NK-92 (cell line): ENCODE data around the gene RAD51AP2.
"Not testable (repeated sequence)": the region's sequence is repeated elsewhere in the genome, so short reads cannot be mapped to it uniquely, and the experiment has no call there.

Source experiments
- DNase-seq: peaks from one replicate; lab custom pipeline; 2025; ENCODE audit not compliant: unreplicated experiment; lab: John Stamatoyannopoulos, UW

Gene RAD51AP2

GRCh38 chr2:17538022-17538843 is 20.0 kb upstream of the RAD51AP2 start:
- DNase-seq: no peak

- no peak for DNase-seq
Measured at GRCh38 chr2:17536416-17536815, 18.2 kb upstream of the RAD51AP2 start.

GRCh38 chr2:17533546-17533945 is 15.3 kb upstream of the RAD51AP2 start:
- DNase-seq: no peak

DNA sequence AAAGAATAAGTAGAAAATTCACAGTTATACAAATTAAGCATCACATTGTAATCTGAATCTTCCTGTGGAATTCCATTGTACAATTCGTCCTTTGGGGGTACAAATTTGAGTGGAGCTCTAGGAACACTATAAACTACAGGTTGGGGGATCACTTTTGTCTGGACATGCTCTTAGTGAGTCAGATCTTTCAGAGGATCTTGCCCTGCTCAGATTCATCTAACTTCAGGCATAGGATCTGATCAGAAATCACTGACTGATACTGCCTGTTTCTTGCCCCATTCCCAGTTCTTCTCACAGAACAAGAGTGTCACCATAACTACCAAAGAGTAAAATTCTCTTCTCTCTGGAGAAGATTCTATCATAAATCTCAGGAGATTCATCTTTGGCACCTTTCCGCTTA is 11.5 kb upstream of the RAD51AP2 start:
- no peak for DNase-seq

DNA sequence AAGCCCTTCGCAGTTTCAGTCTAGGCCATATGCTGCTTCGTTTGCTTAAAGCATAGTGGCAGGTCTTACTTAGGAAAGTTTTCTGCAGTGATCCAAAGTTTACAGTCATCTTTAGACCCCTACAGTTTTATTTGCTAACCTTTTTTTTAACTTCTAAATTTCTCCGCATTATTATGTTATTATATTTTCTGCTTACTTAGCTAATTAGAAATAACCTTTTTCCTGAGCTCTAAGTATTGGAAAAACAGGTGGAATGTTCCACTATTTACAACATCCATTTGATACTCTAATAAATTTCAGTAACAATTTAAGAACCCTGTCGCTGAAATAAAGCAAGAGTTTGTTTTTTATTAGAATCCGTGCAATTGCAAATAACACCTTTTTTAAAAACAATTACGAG is 4.1 kb upstream of the RAD51AP2 start:
- no peak for DNase-seq

GRCh38 chr2:17521621-17522020 is 3.4 kb upstream of the RAD51AP2 start:
- no peak for DNase-seq

DNA sequence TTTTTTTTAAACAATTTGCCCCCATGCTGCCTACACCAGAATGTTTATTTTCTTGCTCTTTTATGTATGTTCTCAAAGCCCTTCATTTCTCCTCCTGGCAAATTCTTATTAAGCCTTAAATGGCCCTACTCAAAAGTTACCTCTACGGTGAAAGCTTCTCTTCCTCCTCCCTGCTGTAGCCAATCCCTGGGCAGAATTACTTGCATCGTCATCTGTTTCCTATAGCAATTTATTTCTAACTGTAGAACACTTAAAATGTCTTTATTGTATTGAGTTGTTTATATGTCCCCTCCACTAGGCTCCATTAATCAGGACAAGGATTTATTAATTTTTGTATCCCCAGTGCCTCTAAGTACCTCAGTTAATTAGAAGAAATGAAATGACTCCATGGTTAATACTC is 2.5 kb upstream of the RAD51AP2 start:
- DNase-seq: no peak

GRCh38 chr2:17519486-17519885 is 1.2 kb upstream of the RAD51AP2 start:
- no peak for DNase-seq

DNA sequence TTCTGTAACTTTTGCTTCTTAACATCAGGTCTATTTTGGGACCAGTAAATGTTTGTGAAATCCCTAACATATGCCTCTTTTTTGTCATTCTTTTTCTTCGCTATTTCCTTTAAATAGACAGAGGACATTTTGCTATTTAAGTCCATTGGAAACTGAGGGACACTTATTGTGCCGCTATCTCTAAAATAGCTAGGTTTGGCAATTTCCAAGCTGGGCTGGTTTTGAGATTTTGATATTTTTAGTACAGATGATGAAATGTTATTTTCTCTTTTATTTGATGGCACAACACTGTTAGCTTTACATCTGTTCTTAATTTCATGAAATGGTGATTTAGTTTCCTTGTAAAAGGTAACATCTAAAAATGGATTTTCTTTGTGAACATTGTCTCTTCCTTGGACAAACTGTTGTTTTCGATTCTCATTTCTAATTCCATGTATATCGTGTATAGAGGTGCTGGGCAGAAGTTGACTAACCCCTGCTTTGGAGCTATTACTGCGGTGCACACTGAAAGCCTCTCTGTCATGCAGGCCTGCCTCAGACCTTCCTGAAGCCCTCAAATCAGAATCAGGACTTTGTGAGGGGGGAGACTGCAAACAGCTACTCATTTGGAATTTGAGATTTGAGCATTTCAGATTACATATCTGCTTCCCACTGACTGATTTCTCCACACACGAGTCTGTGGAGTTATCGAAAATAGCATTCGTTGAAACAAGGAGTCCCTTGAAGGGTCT is 594 bp downstream of the RAD51AP2 start:
- DNase-seq: no peak

- no peak for DNase-seq
Measured at GRCh38 chr2:17515652-17516051, 2.6 kb downstream of the RAD51AP2 start.

DNA sequence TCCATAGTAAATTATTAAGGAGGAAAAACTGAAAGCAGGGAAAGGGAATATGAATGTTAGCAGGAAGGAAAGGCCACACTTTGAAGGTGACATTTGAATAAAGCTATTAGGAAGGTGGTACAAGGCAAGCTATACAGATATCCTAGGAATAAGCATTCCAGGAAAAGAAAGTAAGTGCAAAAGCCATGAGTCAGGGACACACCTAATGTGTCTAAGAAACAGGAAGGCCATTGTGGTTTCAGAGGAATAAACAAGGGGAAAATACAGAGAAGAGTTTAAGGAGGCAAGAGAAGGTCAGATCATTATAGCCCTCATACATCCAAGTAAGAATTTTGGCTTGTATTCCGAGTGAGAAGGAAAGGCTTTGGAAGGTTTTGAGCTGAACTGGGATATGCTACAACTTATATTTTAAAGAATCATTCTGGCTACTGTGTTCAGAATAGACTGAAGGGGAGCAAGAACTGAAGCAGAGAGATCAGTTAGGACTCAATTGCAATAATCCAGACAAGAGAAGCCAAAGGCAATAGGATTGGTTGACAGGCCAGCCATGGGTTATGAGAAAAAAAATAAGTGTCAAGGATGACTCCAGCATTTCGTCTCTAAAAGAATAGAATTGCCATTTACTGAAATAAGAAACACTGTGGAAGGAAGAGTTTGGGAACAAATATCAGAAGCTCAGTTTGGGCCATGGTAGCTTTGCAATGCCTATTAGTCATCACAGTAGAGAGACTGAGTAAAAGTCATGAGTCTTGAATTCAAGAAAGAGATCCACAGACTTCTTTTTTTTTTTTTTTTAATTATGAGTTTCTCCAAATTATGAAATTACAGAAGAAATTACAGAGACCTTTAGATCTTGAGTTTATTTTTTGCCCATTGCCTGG is 11.3 kb downstream of the RAD51AP2 start:
- no peak for DNase-seq

GRCh38 chr2:17497718-17498117 is 20.5 kb downstream of the RAD51AP2 start:
- DNase-seq: no peak

- DNase-seq: no peak
Measured at GRCh38 chr2:17495590-17495989, 22.6 kb downstream of the RAD51AP2 start.

GRCh38 chr2:17490165-17490564 is 28.1 kb downstream of the RAD51AP2 start:
- not testable (repeated sequence) for DNase-seq

DNA sequence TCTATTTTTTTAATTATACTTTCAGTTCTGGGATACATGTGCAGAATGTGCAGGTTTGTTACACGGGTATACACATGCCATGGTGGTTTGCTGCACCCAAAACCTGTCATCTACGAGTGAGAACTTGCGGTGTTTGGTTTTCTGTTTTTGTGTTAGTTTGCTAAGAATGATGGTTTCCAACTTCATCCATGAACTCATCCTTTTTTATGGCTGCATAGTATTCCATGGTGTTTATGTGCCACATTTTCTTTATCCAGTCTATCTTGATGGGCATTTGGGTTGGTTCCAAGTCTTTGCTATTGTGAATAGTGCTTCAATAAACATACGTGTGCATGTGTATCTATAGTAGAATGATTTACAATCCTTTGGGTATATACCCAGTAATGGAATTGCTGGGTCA is 29.6 kb downstream of the RAD51AP2 start:
- not testable (repeated sequence) for DNase-seq

DNA sequence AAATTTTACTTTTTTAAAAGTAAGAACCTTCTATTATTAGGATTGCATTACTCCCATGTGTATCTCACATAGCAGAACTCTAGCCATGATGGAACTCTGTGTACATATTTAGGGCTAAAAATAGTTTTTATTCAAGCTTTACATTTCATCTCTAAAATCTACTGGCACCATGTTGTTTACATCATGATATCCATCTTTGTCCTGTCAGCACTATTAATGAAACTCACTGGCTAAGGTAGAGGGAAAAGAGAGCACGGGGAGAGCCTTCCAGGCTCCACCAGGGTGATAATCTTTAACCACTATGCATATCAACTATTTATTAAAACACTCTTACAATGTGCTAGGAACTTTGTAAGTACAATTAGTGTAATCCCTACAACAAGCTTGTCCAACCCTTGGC is 34.7 kb downstream of the RAD51AP2 start:
- no peak for DNase-seq

DNA sequence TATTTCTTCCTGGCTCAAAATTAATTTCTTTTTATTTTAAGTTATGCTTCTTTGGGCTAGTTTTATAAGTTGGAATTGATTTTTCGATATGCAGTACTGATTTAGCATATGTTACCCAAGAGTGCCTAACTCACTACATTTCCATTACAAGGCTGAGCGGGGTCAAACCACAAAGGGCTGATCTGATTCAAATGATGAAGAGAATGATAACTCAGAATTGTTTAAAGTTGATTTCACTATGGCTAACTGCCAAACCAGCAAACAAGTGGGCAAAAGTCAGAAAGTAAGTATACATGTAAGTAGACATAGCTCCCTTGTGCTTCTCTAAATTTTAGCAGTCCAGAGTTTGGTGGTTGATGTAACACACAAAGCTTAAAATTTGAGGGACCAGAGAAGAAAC is 35.6 kb downstream of the RAD51AP2 start:
- DNase-seq: no peak

- no peak for DNase-seq
Measured at GRCh38 chr2:17479875-17480274, 38.4 kb downstream of the RAD51AP2 start.

DNA sequence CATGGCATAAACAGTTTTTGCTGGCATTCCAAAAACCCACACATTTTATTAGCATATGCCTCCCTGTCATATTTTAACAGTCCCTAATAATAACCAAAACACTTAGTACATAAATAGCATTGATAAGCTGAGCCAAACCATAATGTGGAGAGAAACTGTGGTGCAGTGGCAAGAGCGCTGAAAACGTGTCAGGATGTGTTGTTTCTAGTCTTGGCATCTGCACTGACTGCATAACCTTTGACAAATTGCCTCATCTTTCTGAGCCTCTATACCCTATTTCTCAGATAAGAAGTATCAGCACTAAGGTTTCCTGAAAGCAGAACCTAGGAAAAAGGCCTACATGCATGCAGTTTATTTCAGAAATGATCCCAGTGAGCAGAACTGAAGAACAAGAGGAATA is 41.4 kb downstream of the RAD51AP2 start:
- no peak for DNase-seq

- DNase-seq: no peak
Measured at GRCh38 chr2:17476064-17476463, 42.2 kb downstream of the RAD51AP2 start.

- no peak for DNase-seq
Measured at GRCh38 chr2:17475286-17475685, 43.0 kb downstream of the RAD51AP2 start.
